SHP77 (cell line): ENCODE data around the gene DDX3Y.

ENCODE experiments used
- DNase-seq, 2 experiments: peaks; one replicate each; lab custom pipeline; 2025; lab: John Stamatoyannopoulos, UW

DDX3Y gene

DNA sequence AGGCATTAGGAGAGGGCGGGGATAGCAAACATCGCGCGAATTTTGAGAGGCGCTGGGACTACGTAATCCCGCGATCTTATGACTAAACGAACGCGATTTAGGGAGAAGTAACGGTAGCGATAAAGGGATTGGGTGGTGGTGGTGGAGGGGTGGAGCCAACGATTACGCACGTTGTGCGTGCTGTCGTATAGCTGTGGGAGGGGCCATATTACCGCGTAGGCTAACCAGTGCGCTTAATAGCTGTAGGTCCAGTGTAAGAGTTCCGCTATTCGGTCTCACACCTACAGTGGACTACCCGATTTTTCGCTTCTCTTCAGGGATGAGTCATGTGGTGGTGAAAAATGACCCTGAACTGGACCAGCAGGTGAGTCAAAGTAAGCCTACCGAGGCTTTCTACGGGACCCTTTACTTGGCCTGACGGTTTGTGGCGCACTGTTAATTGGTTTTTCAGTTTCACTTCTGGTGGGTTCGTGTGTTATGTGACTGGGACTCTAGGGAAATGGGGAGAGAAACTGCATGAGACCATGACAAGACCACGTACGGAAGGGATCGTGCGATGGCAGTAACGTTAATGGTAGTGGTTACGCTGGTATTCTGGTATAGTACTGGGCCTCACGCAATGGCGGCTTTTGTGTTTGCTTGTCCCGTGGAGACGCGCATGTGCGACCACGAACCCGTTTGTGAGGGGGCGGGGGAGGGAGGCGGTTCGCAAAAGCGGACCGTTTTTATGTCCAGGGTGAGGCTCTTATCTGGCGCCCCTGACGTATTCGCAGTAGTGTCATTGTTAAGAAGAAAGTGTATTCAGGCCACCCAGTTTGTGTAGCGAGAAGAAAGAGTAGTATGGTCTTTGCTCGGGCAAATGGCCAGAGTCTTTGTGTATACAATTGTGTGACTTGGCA, at the start of gene DDX3Y:
TSS of gene DDX3Y (plus strand) at position 251 of the 899 bp plus-strand sequence. CDS start at position 320, 69 bp downstream.
- no peak for DNase-seq

GRCh38 chrY:12855791-12856275, 48.8 kb upstream of the DDX3Y start:
- no peak for DNase-seq

DNA sequence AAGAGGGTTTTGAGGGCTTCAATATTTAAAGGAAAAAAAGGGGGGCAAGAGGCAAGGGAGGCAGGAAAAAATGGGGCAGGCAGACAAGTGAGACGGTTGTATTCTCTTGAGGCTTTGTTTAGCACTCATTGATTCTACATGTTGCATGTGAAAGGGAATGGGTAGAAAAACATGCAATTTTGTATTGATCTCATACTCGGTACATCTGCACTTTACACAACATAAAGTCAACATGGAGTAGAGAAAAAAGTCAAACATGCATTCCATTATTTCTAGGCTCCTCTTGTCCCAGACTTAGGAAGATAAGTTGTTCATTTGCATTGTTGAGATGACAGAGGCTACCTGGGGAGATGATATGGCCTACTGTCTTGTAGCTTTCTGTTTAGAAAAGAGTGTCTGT, 36.7 kb upstream of the DDX3Y start:
- DNase-seq = no peak

- no peak for DNase-seq
Measured at GRCh38 chrY:12896973-12897372, 7.7 kb upstream of the DDX3Y start.

DNA sequence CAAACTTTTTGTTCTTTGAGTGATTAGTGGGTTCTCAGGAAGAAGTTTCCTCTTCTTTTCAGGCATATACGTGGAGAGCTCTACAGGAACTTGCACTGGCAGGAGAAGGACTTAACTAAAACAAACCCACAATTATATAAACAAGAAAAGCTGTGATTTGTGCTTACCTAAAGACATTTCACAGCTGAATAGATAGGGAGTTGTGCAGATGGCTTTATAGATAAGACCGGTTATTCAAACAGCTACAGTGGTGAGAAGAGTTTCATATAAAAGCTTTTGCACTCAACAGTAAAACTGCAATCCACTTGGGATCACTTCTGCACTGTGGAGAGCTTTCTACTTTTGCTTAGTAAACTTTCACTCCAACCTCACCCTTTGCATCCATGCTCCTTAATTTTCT, 6.1 kb upstream of the DDX3Y start:
- DNase-seq = no peak

- no peak for DNase-seq
Measured at GRCh38 chrY:12905517-12905872, 827 bp downstream of the DDX3Y start.

DNA sequence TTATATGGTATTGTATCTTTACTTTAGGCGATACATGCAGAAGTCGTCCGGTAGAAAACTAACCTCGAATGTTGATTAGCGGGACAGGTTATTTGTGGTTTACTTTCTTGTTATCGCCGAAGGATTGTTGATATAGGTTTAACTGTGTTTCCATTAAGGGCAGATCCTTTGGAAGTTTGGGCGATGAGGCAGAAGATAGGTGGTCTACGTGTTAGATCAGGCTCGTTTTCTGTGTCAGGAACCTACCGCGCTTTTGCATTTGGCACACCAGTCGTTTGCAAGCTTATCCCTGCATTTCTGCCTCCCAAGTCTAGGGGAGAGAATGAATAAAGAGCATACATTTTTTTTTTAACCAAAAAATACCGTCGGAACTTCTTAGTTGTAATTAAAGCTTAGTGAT, 1.2 kb downstream of the DDX3Y start:
- no peak for DNase-seq

GRCh38 chrY:12913541-12913940, 8.9 kb downstream of the DDX3Y start:
- no peak for DNase-seq

DNA sequence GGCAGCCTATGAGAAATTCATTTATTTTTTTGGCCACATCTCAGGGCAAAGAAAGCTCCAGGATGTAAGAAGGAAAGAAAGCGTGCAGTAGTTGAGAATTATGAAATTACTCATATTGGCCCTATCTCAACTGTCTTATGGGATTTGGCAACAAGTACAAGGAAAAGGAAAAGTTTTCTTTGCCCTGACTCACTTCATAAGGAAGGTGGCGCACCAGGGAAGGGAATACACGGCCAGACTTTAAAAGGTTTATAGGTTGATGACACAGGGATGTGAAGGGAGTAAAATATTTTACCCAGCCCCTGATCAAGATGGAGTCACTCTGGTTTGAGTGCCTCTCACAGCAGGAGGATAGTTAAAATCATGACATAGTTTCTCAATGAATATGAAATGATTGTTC, 23.4 kb downstream of the DDX3Y start:
- no peak for DNase-seq

DNA sequence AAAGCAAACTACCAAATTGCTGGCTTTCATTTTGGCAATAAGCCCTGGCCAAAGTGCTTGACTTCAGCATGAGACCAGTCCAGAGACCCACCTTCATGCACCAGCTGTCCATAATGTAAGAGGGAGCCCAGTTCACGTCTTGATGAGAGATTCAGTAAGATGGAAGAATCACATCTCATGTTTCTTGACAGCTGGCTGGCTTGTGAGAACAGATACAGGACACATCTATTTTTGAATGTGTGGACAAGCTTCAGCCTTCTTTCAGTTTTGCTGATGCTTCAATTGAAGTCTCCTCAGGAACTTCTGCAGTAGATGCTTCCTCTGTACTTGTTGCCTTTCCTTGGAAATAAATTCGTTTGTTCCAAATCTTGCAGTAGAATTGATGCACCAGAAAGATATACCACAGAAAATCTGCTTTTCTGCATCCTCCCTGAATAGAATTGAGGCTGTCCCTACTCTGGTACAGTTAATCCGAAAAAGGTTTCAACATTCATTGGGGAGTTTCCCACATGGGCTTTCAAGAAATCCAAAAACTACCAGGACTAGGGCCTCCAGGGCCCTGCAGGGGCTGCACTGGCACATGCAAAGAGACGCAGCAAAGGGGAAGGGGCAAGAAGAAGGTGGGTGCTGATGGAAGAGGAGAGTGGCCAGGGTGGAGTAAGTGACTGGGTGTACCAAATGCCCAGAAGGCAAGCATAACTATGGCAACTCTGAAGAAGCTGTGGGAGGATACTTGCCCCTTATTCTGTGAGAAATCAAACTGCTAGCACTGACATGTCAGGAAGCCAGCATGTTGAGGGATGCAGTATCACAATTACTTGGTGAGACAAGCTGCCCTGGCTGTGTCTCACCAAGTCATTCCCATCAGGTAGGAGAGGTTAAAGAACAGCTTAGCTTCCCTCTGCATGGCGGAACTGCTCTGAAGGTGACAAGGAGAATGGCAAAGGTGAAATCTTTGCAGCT, 37.3 kb downstream of the DDX3Y start:
- no peak for DNase-seq
